GM12891 (cell line): ENCODE data around the gene CSF1R.

Source experiments
- POLR2A ChIP-seq: IDR thresholded peaks from 2 replicates; pipeline ENCODE4 v1.6.1; 2011; ENCODE audit warnings: low read depth, low read length, control low read depth
- POLR2AphosphoS5 ChIP-seq: IDR thresholded peaks from 2 replicates; pipeline ENCODE4 v1.6.1; 2011; ENCODE audit warnings: low read depth, low read length, control low read depth
- SPI1 ChIP-seq: IDR thresholded peaks from 2 replicates; pipeline ENCODE4 v1.6.1; 2011; ENCODE audit warnings: low read depth, low read length, control low read depth

DNA sequence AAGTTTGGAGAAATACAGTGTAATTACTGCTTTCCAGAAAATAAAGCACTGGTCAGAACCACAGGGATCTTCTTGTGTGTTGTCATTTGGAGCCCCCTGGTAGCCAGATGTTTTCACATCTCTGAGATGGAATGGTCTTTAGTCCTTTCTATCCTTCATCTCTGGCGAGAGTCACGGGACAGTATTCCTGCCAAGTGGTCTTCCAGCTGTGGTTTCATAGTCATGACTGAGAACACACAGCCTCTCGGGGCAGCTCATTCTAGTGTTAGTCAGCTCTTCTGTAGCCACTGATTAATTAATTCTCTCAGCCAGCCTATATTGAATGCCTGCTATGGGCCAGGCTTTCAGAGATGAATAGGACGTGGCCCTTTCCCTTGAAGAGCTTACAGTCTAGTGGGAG, 51.7 kb downstream of the CSF1R start:
- no peak for TF ChIP-seq POLR2AphosphoS5
- TF ChIP-seq POLR2A, result no peak
- no peak for TF ChIP-seq SPI1
